Activated naive CD4-positive, alpha-beta T cell treated with anti-CD3 and anti-CD28 coated beads for 36 hours (primary cell): ENCODE data around the gene PPP2R3B. TPM values are rescaled to one million over a fixed set of nuclear protein-coding genes. Genes with fewer than 3 reads are reported as not detected.
A peak's percentile ranks its signal among the peaks of the same experiment; 100 is the strongest.
"Not testable (repeated sequence)": the region's sequence is repeated elsewhere in the genome, so short reads cannot be mapped to it uniquely, and the experiment has no call there.

Source experiments
- CTCF ChIA-PET: fragments of 350-600 bp; sonication (Branson Sonifier 250); formaldehyde crosslinking; loops from one replicate; lab custom pipeline; 2021; ENCODE audit warnings: antibody characterized with exemption; lab: Charles Lee
- DNase-seq: peaks from one replicate; pipeline ENCODE4 v3.0.0-alpha.2; 2020
- H3K27ac Mint-ChIP-seq: one replicate; pipeline ENCODE4 v1.8.0; 2021; ENCODE audit warnings: mild to moderate bottlenecking, mixed read lengths
- H3K27me3 Mint-ChIP-seq: one replicate; pipeline ENCODE4 v1.8.0; 2021; ENCODE audit warnings: low read depth, mixed read lengths
- H3K36me3 Mint-ChIP-seq: one replicate; pipeline ENCODE4 v1.8.0; 2021; ENCODE audit warnings: low read depth, mixed read lengths
- H3K4me1 Mint-ChIP-seq: one replicate; pipeline ENCODE4 v1.8.0; 2021; ENCODE audit warnings: low read depth, mixed read lengths
- H3K4me3 Mint-ChIP-seq: one replicate; pipeline ENCODE4 v1.8.0; 2021; ENCODE audit warnings: mild to moderate bottlenecking, moderate library complexity, mixed read lengths
- H3K9me3 Mint-ChIP-seq: one replicate; pipeline ENCODE4 v1.8.0; 2021; ENCODE audit warnings: mixed read lengths
- intact Hi-C: fragments of 100-400 bp; cut with micrococcal nuclease; formaldehyde crosslinking; loops from one replicate; pipeline ENCODE4 v1.15.1; 2023
- total RNA-seq, 2 experiments: library from RNA; stranded (reverse); gene quantifications; one replicate each; pipeline ENCODE4 v1.2.3, GENCODE V29; 2021

The PPP2R3B gene
- 10 to 100 TPM; 33.8 to 37.2 TPM for total RNA-seq

GRCh38 chrX:386768-387575, at the start of gene PPP2R3B:
TSS of gene PPP2R3B (minus strand) at chrX:386907. CDS start at chrX:386691, 216 bp downstream.
- CTCF ChIA-PET, result no interaction called here
- peak within 1 kb of the TSS; percentile 82 for H3K4me3 Mint-ChIP-seq
- peaks cover 12% of the 10 kb centered on the region for H3K4me1 Mint-ChIP-seq
- H3K9me3 Mint-ChIP-seq, result no peaks in the 10 kb centered on the region
- peak; percentile 98 for DNase-seq
- H3K27ac Mint-ChIP-seq, result peak within 1 kb of the TSS; percentile 94
- H3K27me3 Mint-ChIP-seq, result no peaks in the 10 kb centered on the region
- intact Hi-C loops, result loop anchor here (1.0 to 2.0 kb wide), 4 partner anchors 30 to 1005 kb away; partner anchors contain the start of genes GTPBP6 and SLC25A6
- H3K36me3 Mint-ChIP-seq, result no peaks in the 10 kb centered on the region

GRCh38 chrX:435536-436122, 48.9 kb upstream of the PPP2R3B start:
- H3K4me3 Mint-ChIP-seq, result no peak overlapping the region
- CTCF ChIA-PET, result no interaction called here
- no peak overlapping the region for H3K27ac Mint-ChIP-seq
- DNase-seq, result no peak
- peaks cover 4% of the 10 kb centered on the region for H3K4me1 Mint-ChIP-seq
- H3K27me3 Mint-ChIP-seq, result peaks cover 11% of the 10 kb centered on the region
- peaks cover 15% of the 10 kb centered on the region for H3K9me3 Mint-ChIP-seq
- peaks cover 2% of the 10 kb centered on the region for H3K36me3 Mint-ChIP-seq
- intact Hi-C loops, result no loop called here

- Mint-ChIP-seq H3K4me3 (no peak overlapping the region), H3K4me1 (peaks cover 4% of the 10 kb centered on the region), H3K27ac (no peak overlapping the region), H3K36me3 (peaks cover 2% of the 10 kb centered on the region), H3K27me3 (peaks cover 14% of the 10 kb centered on the region), H3K9me3 (peaks cover 10% of the 10 kb centered on the region)
- CTCF ChIA-PET, result no interaction called here
- intact Hi-C loops, result no loop called here
- DNase-seq, result no peak
These were observed 48.2 kb upstream of the PPP2R3B start for GRCh38 chrX:434946-435345.

DNA sequence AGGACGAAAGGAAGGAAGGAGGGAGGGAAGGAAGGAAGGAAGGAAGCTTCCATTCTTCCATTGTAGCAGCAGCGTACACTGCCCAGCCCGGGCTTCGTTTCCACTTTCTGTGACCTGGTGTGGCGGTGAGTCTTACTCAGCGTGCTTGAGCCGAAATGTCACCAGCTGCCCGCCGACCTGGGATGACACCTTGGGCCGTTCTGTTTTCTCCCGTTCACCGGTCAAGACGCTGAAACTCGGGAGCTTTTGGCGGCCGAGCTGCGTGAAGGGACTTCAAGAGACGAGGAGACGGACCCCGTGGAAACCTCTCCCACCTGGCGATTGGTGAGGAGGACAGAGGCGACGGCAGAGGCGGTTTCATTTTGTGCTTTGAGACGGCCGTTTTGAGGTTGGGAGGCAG, 47.1 kb upstream of the PPP2R3B start:
- peaks cover 2% of the 10 kb centered on the region for H3K36me3 Mint-ChIP-seq
- CTCF ChIA-PET, result no interaction called here

DNA sequence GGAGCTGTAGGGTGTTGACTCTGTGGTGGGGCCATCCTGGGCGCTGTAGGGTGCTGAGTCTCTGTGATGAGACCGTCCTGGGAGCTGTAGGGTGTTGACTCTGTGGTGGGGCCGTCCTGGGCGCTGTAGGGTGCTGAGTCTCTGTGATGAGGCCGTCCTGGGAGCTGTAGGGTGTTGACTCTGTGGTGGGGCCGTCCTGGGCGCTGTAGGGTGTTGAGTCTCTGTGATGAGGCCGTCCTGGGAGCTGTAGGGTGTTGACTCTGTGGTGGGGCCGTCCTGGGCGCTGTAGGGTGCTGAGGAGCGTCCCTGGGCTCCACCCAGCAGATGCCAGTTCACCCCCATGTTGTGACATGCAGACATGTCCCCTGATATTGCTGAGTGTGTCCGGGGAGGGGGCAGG, 46.0 kb upstream of the PPP2R3B start:
- H3K27ac Mint-ChIP-seq, intact Hi-C loops, CTCF ChIA-PET, DNase-seq, H3K4me1 Mint-ChIP-seq, H3K9me3 Mint-ChIP-seq, H3K4me3 Mint-ChIP-seq, H3K36me3 Mint-ChIP-seq: not testable (repeated sequence)
- peaks cover 23% of the 10 kb centered on the region for H3K27me3 Mint-ChIP-seq

More for the DNA sequence above, 47.1 kb upstream of the PPP2R3B start:
- Mint-ChIP-seq H3K4me1 (peaks cover 4% of the 10 kb centered on the region), H3K4me3 (no peak overlapping the region), H3K9me3 (peaks cover 6% of the 10 kb centered on the region), H3K27ac (no peak overlapping the region), H3K27me3 (peaks cover 18% of the 10 kb centered on the region)
- no peak for DNase-seq
- intact Hi-C loops, result no loop called here

DNA sequence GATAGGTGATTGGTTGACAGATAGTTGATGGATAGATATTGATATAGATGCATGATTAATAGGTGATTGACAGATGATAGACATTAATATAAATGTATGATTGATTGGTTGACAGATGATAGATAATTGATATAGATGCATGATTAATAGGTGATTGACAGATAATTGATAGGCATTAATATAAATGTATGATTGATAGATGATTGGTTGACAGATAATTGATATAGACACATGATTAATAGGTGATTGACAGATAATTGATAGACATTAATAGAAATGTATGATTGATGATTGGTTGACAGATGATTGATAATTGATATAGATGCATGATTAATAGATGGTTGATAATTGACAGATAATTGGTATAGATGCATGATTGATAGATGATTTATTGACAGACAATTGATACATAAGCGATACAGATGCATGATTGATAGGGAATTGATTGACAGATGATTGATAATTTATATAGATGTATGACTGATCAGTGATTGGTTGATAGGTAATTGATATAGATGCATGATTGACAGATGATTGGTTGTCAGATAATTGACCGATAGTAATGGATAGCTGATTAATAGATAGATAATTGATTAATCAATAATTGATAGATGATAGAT, 44.9 kb upstream of the PPP2R3B start:
- Mint-ChIP-seq H3K27ac (no peak overlapping the region), H3K36me3 (peaks cover 2% of the 10 kb centered on the region), H3K4me1 (peaks cover 9% of the 10 kb centered on the region), H3K4me3 (no peak overlapping the region), H3K27me3 (peaks cover 24% of the 10 kb centered on the region), H3K9me3 (peaks cover 6% of the 10 kb centered on the region)
- intact Hi-C loops, result no loop called here
- no peak for DNase-seq
- CTCF ChIA-PET, result no interaction called here

DNA sequence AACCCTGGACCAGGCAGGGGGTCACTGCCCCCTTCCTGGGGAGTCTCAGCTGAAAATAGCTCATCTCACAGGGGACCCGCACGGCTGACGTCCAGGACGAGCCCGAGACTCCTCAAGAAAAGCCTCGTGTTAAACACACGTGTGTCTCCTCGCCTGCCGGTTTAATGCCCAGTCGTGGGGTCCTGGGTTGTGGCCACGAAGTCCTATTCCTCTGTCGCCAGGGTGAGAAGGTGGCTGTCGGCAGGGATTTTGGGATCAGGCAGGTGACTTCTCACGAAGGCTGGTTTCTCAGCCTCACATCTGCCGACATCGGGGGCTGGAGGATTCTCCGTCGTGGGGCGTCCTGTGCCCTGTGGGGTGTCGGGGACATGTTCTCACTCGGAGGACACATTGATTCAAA, 44.3 kb upstream of the PPP2R3B start:
- H3K4me3 Mint-ChIP-seq, result no peak overlapping the region
- H3K4me1 Mint-ChIP-seq, result peaks cover 6% of the 10 kb centered on the region
- CTCF ChIA-PET, result no interaction called here
- peaks cover 2% of the 10 kb centered on the region for H3K9me3 Mint-ChIP-seq
- H3K27ac Mint-ChIP-seq, result no peak overlapping the region
- no peak for DNase-seq
- H3K36me3 Mint-ChIP-seq, result no peaks in the 10 kb centered on the region
- H3K27me3 Mint-ChIP-seq, result peaks cover 24% of the 10 kb centered on the region
- intact Hi-C loops, result no loop called here

GRCh38 chrX:429266-429825, 42.6 kb upstream of the PPP2R3B start:
- CTCF ChIA-PET, result no interaction called here
- Mint-ChIP-seq H3K27me3 (peaks cover 26% of the 10 kb centered on the region), H3K4me3 (no peak overlapping the region), H3K4me1 (peaks cover 6% of the 10 kb centered on the region), H3K9me3 (peaks cover 2% of the 10 kb centered on the region), H3K36me3 (no peaks in the 10 kb centered on the region), H3K27ac (no peak overlapping the region)
- intact Hi-C loops, result loop anchor here (10.0 kb wide), 1 partner anchor 725 kb away; no protein-coding TSS in a partner anchor
- no peak for DNase-seq

DNA sequence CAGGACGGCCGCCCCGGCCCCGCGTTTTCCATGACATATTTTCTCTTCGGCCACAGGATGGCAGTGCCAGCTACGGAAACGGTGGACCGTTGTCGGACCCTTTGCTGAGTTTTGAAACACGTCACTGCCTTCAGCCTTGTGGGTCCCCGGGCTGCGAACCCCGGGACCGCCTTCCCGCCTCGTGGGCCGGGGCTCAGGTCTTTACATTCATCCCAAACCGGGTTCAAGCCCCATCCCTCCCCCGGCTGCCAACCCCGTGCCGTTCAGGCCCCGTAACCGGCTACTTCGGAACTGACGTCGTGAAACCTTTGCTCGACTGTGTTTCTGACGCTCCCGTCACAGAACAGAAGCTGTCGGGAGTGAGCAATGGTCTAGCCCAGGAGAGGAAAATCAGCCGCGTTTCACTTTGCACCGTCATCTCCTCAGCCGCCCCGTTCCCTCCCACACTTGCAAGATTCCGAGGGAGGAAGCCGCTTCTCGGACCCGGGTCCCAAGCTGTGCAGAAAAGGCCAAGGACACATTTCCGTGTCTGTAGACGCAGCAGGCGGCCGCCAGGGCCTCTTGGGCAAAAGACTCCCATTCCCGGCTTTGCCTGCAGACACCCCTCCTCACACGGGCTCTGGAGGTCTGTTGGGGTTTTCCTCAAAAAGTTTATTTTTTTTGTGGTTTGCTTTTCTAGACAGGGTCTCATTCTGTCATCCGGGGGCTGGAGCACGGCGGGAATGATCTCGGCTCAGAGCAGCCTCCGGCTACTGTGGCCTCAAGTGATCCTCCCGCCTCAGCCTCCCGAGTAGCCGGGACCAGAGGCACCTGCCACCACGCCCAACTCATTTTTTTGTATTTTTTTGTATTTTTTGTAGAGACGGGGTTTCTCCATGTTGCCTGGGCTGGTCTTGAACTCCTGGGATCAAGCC, 41.4 kb upstream of the PPP2R3B start:
- no peaks in the 10 kb centered on the region for H3K36me3 Mint-ChIP-seq
- peak overlapping the region; percentile 53 for H3K4me3 Mint-ChIP-seq
- peaks cover 6% of the 10 kb centered on the region for H3K4me1 Mint-ChIP-seq
- CTCF ChIA-PET, result no interaction called here
- no peak overlapping the region for H3K27ac Mint-ChIP-seq
- peak; percentile 51 for DNase-seq
- intact Hi-C loops, result loop anchor here (10.0 kb wide), 1 partner anchor 727 kb away; no protein-coding TSS in a partner anchor
- no peaks in the 10 kb centered on the region for H3K9me3 Mint-ChIP-seq
- H3K27me3 Mint-ChIP-seq, result peaks cover 26% of the 10 kb centered on the region

DNA sequence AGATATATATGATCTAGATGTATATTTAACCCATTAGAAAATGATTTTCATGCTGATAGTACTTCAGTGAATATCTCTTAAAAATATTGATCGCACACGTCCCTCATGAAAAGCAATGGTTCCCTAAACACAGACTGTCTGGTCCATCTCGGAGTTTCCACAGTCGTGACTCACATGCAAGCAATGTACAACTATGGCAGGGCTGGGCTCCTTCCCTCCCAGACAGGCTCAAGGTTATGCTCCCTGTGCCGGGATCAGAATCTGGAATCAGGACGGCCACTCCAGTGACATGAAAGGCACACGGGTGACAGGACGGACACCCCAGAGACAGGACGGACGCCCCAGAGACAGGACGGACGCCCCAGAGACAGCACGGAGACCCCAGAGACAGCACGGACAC, 40.2 kb upstream of the PPP2R3B start:
- Mint-ChIP-seq H3K4me3 (no peak overlapping the region), H3K27ac (no peak overlapping the region), H3K9me3 (no peaks in the 10 kb centered on the region), H3K27me3 (peaks cover 26% of the 10 kb centered on the region), H3K4me1 (peaks cover 6% of the 10 kb centered on the region), H3K36me3 (no peaks in the 10 kb centered on the region)
- CTCF ChIA-PET, result no interaction called here
- intact Hi-C loops, result loop anchor here (10.0 kb wide), 1 partner anchor 728 kb away; no protein-coding TSS in a partner anchor
- no peak for DNase-seq

- DNase-seq, result no peak
- CTCF ChIA-PET, result no interaction called here
- Mint-ChIP-seq H3K27ac (no peak overlapping the region), H3K4me1 (peaks cover 6% of the 10 kb centered on the region), H3K27me3 (peaks cover 15% of the 10 kb centered on the region), H3K9me3 (no peaks in the 10 kb centered on the region), H3K36me3 (no peaks in the 10 kb centered on the region), H3K4me3 (no peak overlapping the region)
- intact Hi-C loops, result loop anchor here (10.0 kb wide), 1 partner anchor 730 kb away; no protein-coding TSS in a partner anchor
These were observed 38.3 kb upstream of the PPP2R3B start for GRCh38 chrX:425056-425455.
